NCI-H345 treated with DMSO at 0.1 percent for 48 hours (cell line): Measurements from ENCODE around the gene OLFM2.

Source experiments
- DNase-seq: peaks from one replicate; lab custom pipeline; 2025; ENCODE audit not compliant: unreplicated experiment; lab: John Stamatoyannopoulos, UW

OLFM2 gene

DNA sequence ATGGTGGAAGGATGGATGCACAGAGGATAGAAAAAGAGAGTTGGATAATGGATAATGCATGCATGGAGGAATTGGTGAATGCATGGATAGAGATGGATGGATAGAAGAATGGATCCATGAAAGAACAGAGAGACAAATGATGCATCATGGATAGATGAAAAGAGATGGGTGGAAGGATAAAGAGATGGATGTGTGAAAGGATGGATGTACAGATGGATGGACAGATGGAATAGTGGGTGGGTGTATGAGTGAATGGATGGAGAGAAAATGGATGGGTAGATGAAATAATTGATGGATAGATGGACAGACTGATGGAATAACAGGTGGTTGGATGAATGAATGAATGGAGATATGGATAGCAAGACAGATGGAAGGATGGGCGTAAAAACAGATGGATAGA lies 25.7 kb downstream of the OLFM2 start:
- DNase-seq: no peak

DNA sequence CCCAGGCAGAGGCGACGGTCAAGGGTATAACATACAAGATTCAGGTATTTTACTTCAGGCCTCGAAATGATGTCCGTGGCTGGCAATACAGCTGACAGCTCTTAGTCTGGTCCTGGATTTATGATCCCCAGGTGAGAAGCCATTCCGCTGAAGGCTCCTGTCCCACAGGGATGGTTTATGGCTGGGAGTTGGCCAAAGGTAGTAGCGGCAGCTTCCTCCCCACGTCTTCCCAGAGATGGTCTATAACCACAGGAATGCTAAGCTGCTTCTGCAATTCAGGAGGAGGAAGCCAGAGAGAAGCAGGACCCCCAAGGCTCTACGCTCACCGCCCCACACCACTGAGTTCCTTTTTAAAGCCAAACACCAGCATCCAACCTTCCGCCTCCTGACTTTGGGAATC lies 27.1 kb downstream of the OLFM2 start:
- no peak for DNase-seq

DNA sequence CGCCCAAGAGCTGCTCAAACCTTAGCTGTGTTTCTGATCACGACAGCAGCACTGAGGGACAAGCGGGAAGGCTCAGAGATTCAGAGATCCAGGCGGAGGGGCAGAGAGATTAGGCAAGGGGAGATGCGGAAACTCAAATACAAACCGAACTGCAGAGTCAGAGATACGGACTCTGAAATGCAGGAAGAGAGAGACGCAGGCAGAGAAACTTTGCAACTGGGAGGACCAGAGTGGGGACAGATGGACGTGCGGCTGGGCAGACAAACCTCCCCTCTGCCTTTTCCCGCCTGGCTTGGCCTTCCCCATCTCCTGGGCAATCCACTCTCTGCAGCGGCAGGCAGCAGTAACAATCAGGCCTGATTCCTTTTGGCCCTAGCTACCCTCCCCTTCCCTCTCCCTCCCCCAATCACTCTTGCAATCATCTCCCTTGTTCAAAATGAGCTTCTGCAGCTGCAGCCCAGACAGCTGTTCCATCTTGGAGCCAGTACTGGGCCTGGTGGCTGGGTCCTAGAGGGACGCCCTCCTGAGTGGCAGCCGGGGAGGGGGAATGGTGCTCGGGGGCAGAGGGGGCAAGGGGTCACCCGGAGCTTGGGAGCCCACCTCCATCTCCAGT lies 29.7 kb downstream of the OLFM2 start:
- no peak for DNase-seq

DNA sequence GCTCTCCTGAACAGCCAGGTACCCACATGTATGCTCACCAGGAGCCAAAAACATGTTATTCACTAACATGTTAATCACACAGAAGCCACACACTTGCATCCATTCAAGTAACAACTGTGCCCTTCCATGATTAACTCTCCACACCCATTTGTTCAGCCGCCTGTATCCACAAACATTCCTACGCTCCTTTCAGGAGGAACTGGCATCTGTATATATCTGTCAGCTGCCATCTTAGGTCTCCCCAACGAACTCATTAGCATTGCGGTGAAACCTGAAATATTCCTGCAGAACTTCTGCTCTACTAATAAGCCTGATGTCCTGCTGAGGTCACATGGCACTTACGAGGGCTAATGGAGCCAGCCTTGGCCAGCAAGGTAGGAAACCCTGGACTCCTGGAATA lies 33.0 kb downstream of the OLFM2 start:
- DNase-seq: no peak

GRCh38 chr19:9901642-9902041 lies 34.7 kb downstream of the OLFM2 start:
- DNase-seq: no peak

DNA sequence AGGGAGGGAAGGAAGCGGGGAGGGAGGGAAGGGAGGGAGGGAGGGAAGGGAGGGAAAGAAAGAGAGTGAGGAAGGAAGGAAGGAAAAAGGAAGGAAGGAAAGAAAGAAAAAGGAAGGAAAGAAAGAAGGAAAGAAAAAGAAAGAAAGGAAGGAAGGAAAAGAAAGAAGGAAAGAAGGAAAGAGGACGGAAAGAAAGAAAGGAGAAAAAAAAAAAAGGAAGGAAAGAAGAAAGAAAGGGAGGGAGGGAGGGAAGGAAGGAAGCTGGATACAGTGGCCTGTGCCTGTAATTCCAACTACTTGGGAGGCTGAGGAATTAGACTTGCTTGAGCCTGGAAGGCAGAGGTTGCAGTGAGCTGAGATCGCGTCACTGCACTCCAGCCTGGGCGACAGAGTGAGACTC lies 35.3 kb downstream of the OLFM2 start:
- no peak for DNase-seq

- DNase-seq: no peak
Observed at GRCh38 chr19:9891609-9892373, 44.5 kb downstream of the OLFM2 start.

GRCh38 chr19:9885077-9885552 lies 51.2 kb downstream of the OLFM2 start:
- DNase-seq: no peak

GRCh38 chr19:9883764-9884163 lies 52.6 kb downstream of the OLFM2 start:
- no peak for DNase-seq

DNA sequence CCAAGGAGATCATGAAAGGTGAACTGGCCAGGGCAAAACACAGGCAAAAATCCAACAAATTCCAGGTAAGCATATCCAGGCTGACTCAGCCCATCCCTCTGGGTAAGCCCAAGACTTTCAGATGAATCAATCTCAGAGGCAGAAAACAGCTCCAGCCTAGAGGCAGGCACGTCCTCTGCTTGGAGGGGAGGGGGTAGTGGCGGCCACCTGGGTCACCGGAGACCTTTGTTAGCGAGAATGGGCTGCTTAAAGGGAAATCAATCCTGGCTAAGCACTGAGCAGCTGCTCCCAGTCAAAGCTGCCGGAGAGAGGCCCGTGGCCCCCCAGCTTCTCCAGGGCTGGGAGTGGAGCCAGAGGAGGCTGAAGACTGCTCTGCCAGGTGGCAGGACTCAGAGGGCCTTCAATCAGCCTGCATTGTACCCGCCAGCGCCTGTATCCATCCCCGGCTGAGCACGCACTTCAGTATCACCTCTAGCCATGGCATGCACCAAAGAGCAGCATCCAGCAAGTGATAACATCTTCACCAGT lies 53.0 kb downstream of the OLFM2 start:
- DNase-seq: peak; percentile 4

GRCh38 chr19:9881720-9882119 lies 54.6 kb downstream of the OLFM2 start:
- no peak for DNase-seq

GRCh38 chr19:9878511-9879196 lies 57.7 kb downstream of the OLFM2 start:
- DNase-seq: no peak

DNA sequence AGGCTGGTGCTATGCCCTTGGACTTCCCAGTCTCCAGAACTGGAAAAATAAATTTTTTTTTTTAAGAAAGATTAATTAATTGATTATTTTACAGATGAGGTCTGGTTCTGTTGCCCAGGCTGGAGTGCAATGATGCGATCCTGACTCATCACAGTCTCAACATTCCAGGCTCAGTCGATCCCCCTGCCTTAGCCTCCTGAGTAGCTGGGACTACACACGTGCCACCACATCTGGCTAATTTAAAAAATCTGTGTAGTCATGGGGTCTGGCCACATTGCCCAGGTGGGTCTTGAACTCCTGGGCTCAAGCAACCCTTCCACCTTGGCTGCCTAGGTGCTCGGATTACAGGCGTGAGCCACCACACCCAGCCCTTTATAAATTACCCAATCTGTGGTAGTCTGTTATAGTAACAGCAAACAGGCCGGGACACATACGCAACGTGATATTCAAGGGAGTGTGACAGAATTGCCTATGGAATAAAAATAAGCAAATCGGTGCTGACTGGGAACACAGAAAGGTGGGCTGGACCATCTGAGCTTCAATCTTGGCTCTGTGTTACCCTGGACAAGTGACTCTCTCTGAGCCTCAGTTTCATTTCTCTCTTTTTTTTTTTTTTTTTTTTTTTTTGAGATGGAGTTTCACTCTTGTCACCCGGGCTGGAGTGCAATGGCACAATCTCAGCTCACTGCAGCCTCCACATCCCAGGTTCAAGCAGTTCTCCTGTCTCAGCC lies 58.4 kb downstream of the OLFM2 start:
- no peak for DNase-seq

GRCh38 chr19:9875796-9876195 lies 60.5 kb downstream of the OLFM2 start:
- no peak for DNase-seq

GRCh38 chr19:9875031-9875627 lies 61.2 kb downstream of the OLFM2 start:
- DNase-seq: no peak

GRCh38 chr19:9872618-9873242 lies 63.6 kb downstream of the OLFM2 start:
- no peak for DNase-seq

DNA sequence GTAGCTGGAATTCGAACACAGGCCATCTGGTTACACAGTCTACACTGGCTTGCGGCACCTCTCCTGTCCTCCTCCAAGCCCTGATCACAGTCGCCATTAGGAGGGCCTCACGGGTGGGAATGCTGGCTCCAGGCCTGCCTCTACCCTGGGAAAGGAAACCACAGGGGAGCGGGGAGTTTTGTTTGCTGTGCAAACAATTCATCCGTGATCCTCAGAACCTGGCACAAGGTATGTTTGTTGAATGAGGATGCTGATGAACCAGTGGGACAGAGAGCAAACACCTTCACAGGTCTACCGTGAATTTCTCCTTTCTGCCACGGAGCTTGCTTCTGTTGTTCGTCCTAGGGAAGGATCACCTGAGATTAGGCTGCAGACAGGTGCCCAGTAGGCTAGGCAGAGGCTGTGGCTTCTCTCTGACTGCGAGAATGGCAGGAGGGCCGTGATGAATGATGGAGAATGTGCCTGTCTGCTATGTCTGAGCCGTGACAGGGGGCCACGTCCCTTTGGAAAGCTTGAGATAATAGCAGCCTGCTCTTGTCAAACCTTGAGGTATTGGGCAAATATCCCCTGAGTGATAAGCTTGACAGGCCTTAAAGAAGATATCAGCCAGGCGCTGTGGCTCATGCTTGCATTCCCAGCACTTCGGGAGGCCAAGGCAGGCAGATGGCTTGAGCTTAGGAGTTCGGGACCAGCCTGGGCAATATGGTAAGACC lies 64.5 kb downstream of the OLFM2 start:
- peak; percentile 89 for DNase-seq

- DNase-seq: no peak
Observed at GRCh38 chr19:9868983-9869617, 67.2 kb downstream of the OLFM2 start.
